Effector memory CD4-positive, alpha-beta T cell (primary cell): Measurements from ENCODE around the gene VSTM4.

Experiments
- DNase-seq, 3 donors: peaks; one replicate each; pipeline ENCODE4 v3.0.0-alpha.2; 2020
- H3K27ac ChIP-seq: 2 replicates; pipeline ENCODE4 v1.7.0; 2013; ENCODE audit warnings: mild to moderate bottlenecking, low read length, moderate library complexity; ENCODE audit not compliant: insufficient read depth, poor library complexity, severe bottlenecking
- H3K27me3 ChIP-seq: replicated peaks from 2 replicates; pipeline ENCODE4 v1.7.0; 2013; ENCODE audit warnings: mild to moderate bottlenecking, low read length; ENCODE audit not compliant: insufficient read depth, control insufficient read depth, poor library complexity, severe bottlenecking
- H3K36me3 ChIP-seq: 2 replicates; pipeline ENCODE4 v1.7.0; 2013; ENCODE audit warnings: mild to moderate bottlenecking, low read length, moderate library complexity; ENCODE audit not compliant: control insufficient read depth, insufficient read depth
- H3K4me1 ChIP-seq: 2 replicates; pipeline ENCODE4 v1.7.0; 2013; ENCODE audit warnings: low read length, mild to moderate bottlenecking; ENCODE audit not compliant: control insufficient read depth, insufficient read depth, poor library complexity, severe bottlenecking
- H3K4me3 ChIP-seq: 2 replicates; pipeline ENCODE4 v1.7.0; 2013; ENCODE audit warnings: low read length, low read depth, mild to moderate bottlenecking; ENCODE audit not compliant: insufficient read depth, poor library complexity, severe bottlenecking
- H3K9me3 ChIP-seq: 2 replicates; pipeline ENCODE4 v1.7.0; 2013; ENCODE audit warnings: mild to moderate bottlenecking, low read length, moderate library complexity; ENCODE audit not compliant: control insufficient read depth

The VSTM4 gene

GRCh38 chr10:49110684-49111319 lies 4.5 kb downstream of the VSTM4 start:
- H3K36me3 ChIP-seq: no peaks in the 10 kb centered on the region
- H3K4me1 ChIP-seq: peaks cover 3% of the 10 kb centered on the region
- DNase-seq: no peak
- H3K9me3 ChIP-seq: no peaks in the 10 kb centered on the region
- no peak overlapping the region for H3K4me3 ChIP-seq
- no peak overlapping the region for H3K27ac ChIP-seq
- H3K27me3 ChIP-seq: peaks cover 7% of the 10 kb centered on the region

- Histone ChIP-seq H3K36me3 (no peaks in the 10 kb centered on the region), H3K27me3 (peaks cover 5% of the 10 kb centered on the region), H3K27ac (no peak overlapping the region), H3K4me1 (peaks cover 1% of the 10 kb centered on the region), H3K9me3 (no peaks in the 10 kb centered on the region), H3K4me3 (no peak overlapping the region)
- no peak for DNase-seq
Measured at GRCh38 chr10:49109669-49110340, 5.5 kb downstream of the VSTM4 start.

- H3K9me3 ChIP-seq: no peaks in the 10 kb centered on the region
- no peaks in the 10 kb centered on the region for H3K36me3 ChIP-seq
- H3K4me3 ChIP-seq: no peak overlapping the region
- H3K27me3 ChIP-seq: no peaks in the 10 kb centered on the region
- H3K4me1 ChIP-seq: no peaks in the 10 kb centered on the region
- H3K27ac ChIP-seq: no peak overlapping the region
- DNase-seq: no peak
Measured at GRCh38 chr10:49108656-49109055, 6.7 kb downstream of the VSTM4 start.

GRCh38 chr10:49107887-49108267 lies 7.4 kb downstream of the VSTM4 start:
- Histone ChIP-seq H3K9me3 (no peaks in the 10 kb centered on the region), H3K4me3 (no peak overlapping the region), H3K27me3 (no peaks in the 10 kb centered on the region), H3K27ac (no peak overlapping the region), H3K36me3 (no peaks in the 10 kb centered on the region), H3K4me1 (no peaks in the 10 kb centered on the region)
- no peak for DNase-seq

- Histone ChIP-seq H3K27me3 (no peaks in the 10 kb centered on the region), H3K27ac (no peak overlapping the region), H3K4me3 (no peak overlapping the region), H3K36me3 (no peaks in the 10 kb centered on the region), H3K9me3 (no peaks in the 10 kb centered on the region), H3K4me1 (no peaks in the 10 kb centered on the region)
- no peak for DNase-seq
Measured at GRCh38 chr10:49107111-49107886, 8.0 kb downstream of the VSTM4 start.

- no peaks in the 10 kb centered on the region for H3K9me3 ChIP-seq
- no peaks in the 10 kb centered on the region for H3K27me3 ChIP-seq
- H3K36me3 ChIP-seq: no peaks in the 10 kb centered on the region
- no peak overlapping the region for H3K4me3 ChIP-seq
- H3K27ac ChIP-seq: no peak overlapping the region
- no peaks in the 10 kb centered on the region for H3K4me1 ChIP-seq
- DNase-seq: no peak
Measured at GRCh38 chr10:49106451-49106850, 8.9 kb downstream of the VSTM4 start.

GRCh38 chr10:49105076-49105475 lies 10.2 kb downstream of the VSTM4 start:
- no peak overlapping the region for H3K27ac ChIP-seq
- no peaks in the 10 kb centered on the region for H3K9me3 ChIP-seq
- H3K36me3 ChIP-seq: no peaks in the 10 kb centered on the region
- DNase-seq: no peak
- H3K4me1 ChIP-seq: no peaks in the 10 kb centered on the region
- no peak overlapping the region for H3K4me3 ChIP-seq
- H3K27me3 ChIP-seq: no peaks in the 10 kb centered on the region

GRCh38 chr10:49104323-49104722 lies 11.0 kb downstream of the VSTM4 start:
- DNase-seq: no peak
- H3K9me3 ChIP-seq: no peaks in the 10 kb centered on the region

GRCh38 chr10:49103761-49104160 lies 11.6 kb downstream of the VSTM4 start:
- no peaks in the 10 kb centered on the region for H3K9me3 ChIP-seq

More at GRCh38 chr10:49104323-49104722, 11.0 kb downstream of the VSTM4 start:
- H3K4me3 ChIP-seq: no peak overlapping the region
- no peaks in the 10 kb centered on the region for H3K36me3 ChIP-seq
- H3K4me1 ChIP-seq: no peaks in the 10 kb centered on the region
- H3K27me3 ChIP-seq: no peaks in the 10 kb centered on the region
- H3K27ac ChIP-seq: no peak overlapping the region

GRCh38 chr10:49099046-49099445 lies 16.3 kb downstream of the VSTM4 start:
- Histone ChIP-seq H3K27me3 (no peaks in the 10 kb centered on the region), H3K9me3 (no peaks in the 10 kb centered on the region)
- no peak for DNase-seq

More at GRCh38 chr10:49103761-49104160, 11.6 kb downstream of the VSTM4 start:
- Histone ChIP-seq H3K36me3 (no peaks in the 10 kb centered on the region), H3K4me1 (no peaks in the 10 kb centered on the region), H3K27me3 (no peaks in the 10 kb centered on the region), H3K4me3 (no peak overlapping the region), H3K27ac (no peak overlapping the region)
- no peak for DNase-seq

More at GRCh38 chr10:49099046-49099445, 16.3 kb downstream of the VSTM4 start:
- H3K4me1 ChIP-seq: no peaks in the 10 kb centered on the region
- no peaks in the 10 kb centered on the region for H3K36me3 ChIP-seq
- H3K27ac ChIP-seq: no peak overlapping the region
- H3K4me3 ChIP-seq: no peak overlapping the region
